Adrenal gland (tissue), 5 donors: Measurements from ENCODE around the gene ZNF691.

Experiments
- CTCF ChIP-seq, 6 experiments: fragments of 450-650 bp in 4 of 6; fragments of 200-600 bp in 2 of 6; sonication (generic) in 1 of 6; IDR thresholded peaks; 1 replicate in 5 of 6; 2 replicates in 1 of 6; pipeline versions ENCODE4 v1.5.1 to v1.8.0; 2016 to 2021; ENCODE audit warnings: antibody characterized with exemption in 6 of 6, mild to moderate bottlenecking in 2 of 6, moderate library complexity in 1 of 6
- POLR2A ChIP-seq, 2 donors: fragments of 450-650 bp; IDR thresholded peaks; one replicate each; pipeline ENCODE4 v1.6.1; 2017; ENCODE audit warnings: antibody characterized with exemption in 2 of 2, mild to moderate bottlenecking in 2 of 2, moderate library complexity in 1 of 2
- donor health status: DM: no; HTN: no; CAD: no.

DNA sequence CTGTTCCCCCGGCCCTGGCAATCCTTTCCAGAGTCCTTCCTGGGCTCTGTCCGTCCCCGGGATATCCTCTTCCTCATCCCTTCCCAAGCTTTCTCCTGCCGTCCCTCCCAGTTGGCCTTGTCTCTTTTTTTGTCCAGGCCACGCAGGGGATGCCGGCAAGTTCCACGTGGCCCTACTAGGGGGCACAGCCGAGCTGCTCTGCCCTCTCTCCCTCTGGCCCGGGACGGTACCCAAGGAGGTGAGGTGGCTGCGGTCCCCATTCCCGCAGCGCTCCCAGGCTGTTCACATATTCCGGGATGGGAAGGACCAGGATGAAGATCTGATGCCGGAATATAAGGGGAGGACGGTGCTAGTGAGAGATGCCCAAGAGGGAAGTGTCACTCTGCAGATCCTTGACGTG lies 15.8 kb upstream of the ZNF691 start:
- no peak for TF ChIP-seq CTCF (IDR thresholded peaks at IDR 0.05)
- TF ChIP-seq POLR2A (IDR thresholded peaks at IDR 0.05): no peak
